H9 (cell line): ENCODE results near the gene PXDC1. TPM values are rescaled to one million over a fixed set of nuclear protein-coding genes. Genes with fewer than 3 reads are reported as not detected.

Experiments used
- DNase-seq: peaks from one replicate; pipeline ENCODE4 v3.0.0-alpha.2; 2017
- H2AFZ ChIP-seq: one replicate; pipeline ENCODE4 v1.6.1; 2013; ENCODE audit warnings: mild to moderate bottlenecking, low read length, control low read depth, moderate library complexity
- H2AK5ac ChIP-seq: 2 replicates; pipeline ENCODE4 v1.6.1; 2013; ENCODE audit warnings: low read length, control low read depth, mixed read lengths; ENCODE audit not compliant: insufficient read length
- H2BK120ac ChIP-seq: one replicate; pipeline ENCODE4 v1.6.1; 2013; ENCODE audit warnings: low read depth, mild to moderate bottlenecking, low read length, control low read depth, inconsistent platforms; ENCODE audit not compliant: poor library complexity, severe bottlenecking
- H2BK12ac ChIP-seq: 2 replicates; pipeline ENCODE4 v1.6.1; 2013; ENCODE audit warnings: low read length, control low read depth, mixed read lengths, low read depth; ENCODE audit not compliant: insufficient read length
- H2BK15ac ChIP-seq: 2 replicates; pipeline ENCODE4 v1.6.1; 2013; ENCODE audit warnings: low read depth, low read length, control low read depth
- H2BK20ac ChIP-seq: one replicate; pipeline ENCODE4 v1.6.1; 2013; ENCODE audit warnings: low read depth, mild to moderate bottlenecking, low read length, control low read depth, inconsistent platforms; ENCODE audit not compliant: poor library complexity, severe bottlenecking
- H2BK5ac ChIP-seq: 2 replicates; pipeline ENCODE4 v1.6.1; 2013; ENCODE audit warnings: low read length, control low read depth, mixed read lengths; ENCODE audit not compliant: insufficient read length
- H3K14ac ChIP-seq: 2 replicates; pipeline ENCODE4 v1.6.1; 2013; ENCODE audit warnings: low read length, control low read depth; ENCODE audit not compliant: insufficient read depth
- H3K18ac ChIP-seq: 2 replicates; pipeline ENCODE4 v1.6.1; 2013; ENCODE audit warnings: low read depth, mild to moderate bottlenecking, mixed read lengths, low read length, control low read depth; ENCODE audit not compliant: insufficient read length
- H3K23ac ChIP-seq: 2 replicates; pipeline ENCODE4 v1.6.1; 2013; ENCODE audit warnings: low read length, control low read depth, mixed read lengths, low read depth; ENCODE audit not compliant: insufficient read length
- H3K23me2 ChIP-seq: 2 replicates; pipeline ENCODE4 v1.6.1; 2013; ENCODE audit warnings: low read depth, mild to moderate bottlenecking, mixed read lengths, low read length, control low read depth; ENCODE audit not compliant: insufficient read length, poor library complexity, severe bottlenecking
- H3K27ac ChIP-seq: 2 replicates; pipeline ENCODE4 v1.5.1; 2013; ENCODE audit warnings: low read length, control low read depth, mixed read lengths, low read depth; ENCODE audit not compliant: insufficient read length
- H3K27me3 ChIP-seq: 2 replicates; pipeline ENCODE4 v1.6.1; 2013; ENCODE audit warnings: low read length, control low read depth, inconsistent platforms; ENCODE audit not compliant: insufficient read depth
- H3K4ac ChIP-seq: 2 replicates; pipeline ENCODE4 v1.6.1; 2013; ENCODE audit warnings: low read depth, mild to moderate bottlenecking, control low read depth, inconsistent platforms, low read length, moderate library complexity
- H3K4me1 ChIP-seq: 2 replicates; pipeline ENCODE4 v1.6.1; 2013; ENCODE audit warnings: low read length, control low read depth, inconsistent platforms; ENCODE audit not compliant: insufficient read depth
- H3K4me2 ChIP-seq: 2 replicates; pipeline ENCODE4 v1.6.1; 2013; ENCODE audit warnings: low read length, control low read depth, mixed read lengths; ENCODE audit not compliant: insufficient read length, insufficient read depth
- H3K56ac ChIP-seq: 2 replicates; pipeline ENCODE4 v1.6.1; 2013; ENCODE audit warnings: low read depth, mild to moderate bottlenecking, mixed read lengths, low read length, control low read depth; ENCODE audit not compliant: insufficient read length
- H3K79me1 ChIP-seq: 2 replicates; pipeline ENCODE4 v1.6.1; 2013; ENCODE audit warnings: low read depth, mild to moderate bottlenecking, moderate library complexity, low read length, control low read depth, inconsistent platforms; ENCODE audit not compliant: insufficient read depth, poor library complexity, severe bottlenecking
- H3K79me2 ChIP-seq: 2 replicates; pipeline ENCODE4 v1.6.1; 2013; ENCODE audit warnings: low read length, control low read depth, inconsistent platforms; ENCODE audit not compliant: insufficient read depth
- H3K9ac ChIP-seq: 2 replicates; pipeline ENCODE4 v1.6.1; 2013; ENCODE audit warnings: low read length, control low read depth, mixed read lengths; ENCODE audit not compliant: insufficient read length; ENCODE audit errors: extremely low read depth
- H3K9me3 ChIP-seq: one replicate; pipeline ENCODE4 v1.6.1; 2013; ENCODE audit warnings: low read depth, low read length, inconsistent platforms; ENCODE audit not compliant: control insufficient read depth
- H3T11ph ChIP-seq: one replicate; pipeline ENCODE4 v1.6.1; 2013; ENCODE audit warnings: mild to moderate bottlenecking, low read length, control low read depth, inconsistent platforms
- H4K20me1 ChIP-seq: one replicate; pipeline ENCODE4 v1.6.1; 2013; ENCODE audit not compliant: control insufficient read depth, insufficient read length, insufficient read depth
- H4K5ac ChIP-seq: 2 replicates; pipeline ENCODE4 v1.6.1; 2013; ENCODE audit warnings: low read depth, mild to moderate bottlenecking, mixed read lengths, low read length, control low read depth; ENCODE audit not compliant: insufficient read length
- H4K8ac ChIP-seq: replicated peaks from 2 replicates; pipeline ENCODE4 v1.6.1; 2013; ENCODE audit warnings: low read length, control low read depth, mixed read lengths, low read depth; ENCODE audit not compliant: insufficient read length
- H4K91ac ChIP-seq: 2 replicates; pipeline ENCODE4 v1.6.1; 2013; ENCODE audit warnings: low read depth, mild to moderate bottlenecking, moderate library complexity, mixed read lengths, low read length, control low read depth; ENCODE audit not compliant: insufficient read length
- H3K27ac Mint-ChIP-seq, 3 experiments: 2 replicates in 2 of 3; 3 replicates in 1 of 3; pipeline ENCODE4 v1.8.0; 2020 to 2021; ENCODE audit warnings: mixed read lengths in 3 of 3, mild to moderate bottlenecking in 1 of 3, moderate library complexity in 1 of 3
- H3K27me3 Mint-ChIP-seq: 2 replicates; pipeline ENCODE4 v1.8.0; 2021; ENCODE audit warnings: low read depth, mild to moderate bottlenecking, moderate library complexity, mixed read lengths
- H3K36me3 Mint-ChIP-seq, 3 experiments: 2 replicates in 2 of 3; 3 replicates in 1 of 3; pipeline ENCODE4 v1.8.0; 2020 to 2021; ENCODE audit warnings: low read depth in 3 of 3, mixed read lengths in 3 of 3; ENCODE audit not compliant: insufficient read depth in 1 of 3
- H3K4me1 Mint-ChIP-seq, 2 experiments: 2 replicates each; pipeline ENCODE4 v1.8.0; 2020; ENCODE audit warnings: mixed read lengths in 2 of 2
- H3K4me3 Mint-ChIP-seq, 2 experiments: 2 replicates in 1 of 2; 3 replicates in 1 of 2; pipeline ENCODE4 v1.8.0; 2020 to 2021; ENCODE audit warnings: mild to moderate bottlenecking in 2 of 2, mixed read lengths in 2 of 2, moderate library complexity in 1 of 2
- H3K9me3 Mint-ChIP-seq, 2 experiments: 2 replicates in 1 of 2; 3 replicates in 1 of 2; pipeline ENCODE4 v1.8.0; 2020; ENCODE audit warnings: mild to moderate bottlenecking in 2 of 2, mixed read lengths in 2 of 2, moderate library complexity in 1 of 2
- CTCF ChIP-seq: fragments of 200-600 bp; sonication (generic); conservative IDR thresholded peaks from 3 replicates; pipeline ENCODE4 v1.8.0; 2021; ENCODE audit warnings: antibody characterized with exemption, mild to moderate bottlenecking
- WGBS: extraction: QIAGEN DNeasy Blood & Tissue Kit; methylation state at CpG from one replicate; pipeline ENCODE4 v1.1.7; 2013; ENCODE audit warnings: missing lambda C conversion rate, low lambda C conversion rate, mixed read lengths; ENCODE audit not compliant: insufficient read length; ENCODE audit errors: extremely low coverage; 5-methylcytosine and 5-hydroxymethylcytosine counted together
- total RNA-seq: library from RNA; stranded (reverse); gene quantifications from 2 replicates; pipeline ENCODE4 v1.2.1, GENCODE V29; 2021

PXDC1 gene
- total RNA-seq, 1 experiment from 2014 or later: 3.1 TPM

- H3K4me2 ChIP-seq: no peak overlapping the region
- H4K5ac ChIP-seq: no peak overlapping the region
- no peaks in the 10 kb centered on the region for H3K9me3 Mint-ChIP-seq
- H2BK120ac ChIP-seq: no peak overlapping the region
- no peak overlapping the region for H3T11ph ChIP-seq
- no peak overlapping the region for H2BK5ac ChIP-seq
- no peak overlapping the region for H3K56ac ChIP-seq
- DNase-seq: no peak
- H3K79me2 ChIP-seq: no peaks in the 10 kb centered on the region
- H2BK20ac ChIP-seq: no peak overlapping the region
- H3K4me1 Mint-ChIP-seq: peaks cover 14 to 21% of the 10 kb centered on the region in 2 experiments
- no peaks in the 10 kb centered on the region for H3K79me1 ChIP-seq
- no peak overlapping the region for H2AK5ac ChIP-seq
- H3K18ac ChIP-seq: no peak overlapping the region
- no peak overlapping the region; a peak in 1 of 7 replicates for H3K27ac Mint-ChIP-seq
- no peak overlapping the region for H3K9ac ChIP-seq
- H3K27ac ChIP-seq: no peak overlapping the region
- H2BK12ac ChIP-seq: no peak overlapping the region
- H3K23ac ChIP-seq: no peak overlapping the region
- no peaks in the 10 kb centered on the region for H4K20me1 ChIP-seq
- H3K27me3 ChIP-seq: no peaks in the 10 kb centered on the region
- no peaks in the 10 kb centered on the region for H3K36me3 Mint-ChIP-seq
- H3K27me3 Mint-ChIP-seq: peaks cover 11% of the 10 kb centered on the region
- H4K8ac ChIP-seq: no peak overlapping the region
- H3K4me1 ChIP-seq: peaks cover 2% of the 10 kb centered on the region; the same call in 1 of the 2 replicates
- no peak for TF ChIP-seq CTCF
- no CpG with 5 or more reads among the region's 6 CpGs for WGBS
- H2AFZ ChIP-seq: no peak overlapping the region
- no peak overlapping the region for H3K4ac ChIP-seq
- H3K14ac ChIP-seq: no peak overlapping the region; the same call in 1 of the 2 replicates
- H3K23me2 ChIP-seq: no peaks in the 10 kb centered on the region
- H3K9me3 ChIP-seq: no peaks in the 10 kb centered on the region
- H3K4me3 Mint-ChIP-seq: no peak overlapping the region
- H2BK15ac ChIP-seq: no peak overlapping the region
- H4K91ac ChIP-seq: no peak overlapping the region
Observed at GRCh38 chr6:3799719-3800118, 48.2 kb upstream of the PXDC1 start.
